T1000 (cell line): ENCODE data around the gene PGRMC2.

ENCODE experiments used
- DNase-seq: peaks from one replicate; lab custom pipeline; 2025; ENCODE audit warnings: mixed read lengths; lab: John Stamatoyannopoulos, UW

PGRMC2 gene

GRCh38 chr4:128220286-128221235 lies 67.1 kb downstream of the PGRMC2 start:
- no peak for DNase-seq
